H9 (cell line): ENCODE measurements around the gene ZNF236. TPM values are rescaled to one million over a fixed set of nuclear protein-coding genes. Genes with fewer than 3 reads are reported as not detected.

Experiments
- DNase-seq: peaks from one replicate; pipeline ENCODE4 v3.0.0-alpha.2; 2017
- H2AFZ ChIP-seq: one replicate; pipeline ENCODE4 v1.6.1; 2013; ENCODE audit warnings: mild to moderate bottlenecking, low read length, control low read depth, moderate library complexity
- H2AK5ac ChIP-seq: 2 replicates; pipeline ENCODE4 v1.6.1; 2013; ENCODE audit warnings: low read length, control low read depth, mixed read lengths; ENCODE audit not compliant: insufficient read length
- H2BK120ac ChIP-seq: one replicate; pipeline ENCODE4 v1.6.1; 2013; ENCODE audit warnings: low read depth, mild to moderate bottlenecking, low read length, control low read depth, inconsistent platforms; ENCODE audit not compliant: poor library complexity, severe bottlenecking
- H2BK12ac ChIP-seq: 2 replicates; pipeline ENCODE4 v1.6.1; 2013; ENCODE audit warnings: low read length, control low read depth, mixed read lengths, low read depth; ENCODE audit not compliant: insufficient read length
- H2BK15ac ChIP-seq: 2 replicates; pipeline ENCODE4 v1.6.1; 2013; ENCODE audit warnings: low read depth, low read length, control low read depth
- H2BK20ac ChIP-seq: one replicate; pipeline ENCODE4 v1.6.1; 2013; ENCODE audit warnings: low read depth, mild to moderate bottlenecking, low read length, control low read depth, inconsistent platforms; ENCODE audit not compliant: poor library complexity, severe bottlenecking
- H2BK5ac ChIP-seq: 2 replicates; pipeline ENCODE4 v1.6.1; 2013; ENCODE audit warnings: low read length, control low read depth, mixed read lengths; ENCODE audit not compliant: insufficient read length
- H3K14ac ChIP-seq: 2 replicates; pipeline ENCODE4 v1.6.1; 2013; ENCODE audit warnings: low read length, control low read depth; ENCODE audit not compliant: insufficient read depth
- H3K18ac ChIP-seq: 2 replicates; pipeline ENCODE4 v1.6.1; 2013; ENCODE audit warnings: low read depth, mild to moderate bottlenecking, mixed read lengths, low read length, control low read depth; ENCODE audit not compliant: insufficient read length
- H3K23ac ChIP-seq: 2 replicates; pipeline ENCODE4 v1.6.1; 2013; ENCODE audit warnings: low read length, control low read depth, mixed read lengths, low read depth; ENCODE audit not compliant: insufficient read length
- H3K23me2 ChIP-seq: 2 replicates; pipeline ENCODE4 v1.6.1; 2013; ENCODE audit warnings: low read depth, mild to moderate bottlenecking, mixed read lengths, low read length, control low read depth; ENCODE audit not compliant: insufficient read length, poor library complexity, severe bottlenecking
- H3K27ac ChIP-seq: 2 replicates; pipeline ENCODE4 v1.5.1; 2013; ENCODE audit warnings: low read length, control low read depth, mixed read lengths, low read depth; ENCODE audit not compliant: insufficient read length
- H3K27me3 ChIP-seq: 2 replicates; pipeline ENCODE4 v1.6.1; 2013; ENCODE audit warnings: low read length, control low read depth, inconsistent platforms; ENCODE audit not compliant: insufficient read depth
- H3K4ac ChIP-seq: 2 replicates; pipeline ENCODE4 v1.6.1; 2013; ENCODE audit warnings: low read depth, mild to moderate bottlenecking, control low read depth, inconsistent platforms, low read length, moderate library complexity
- H3K4me1 ChIP-seq: 2 replicates; pipeline ENCODE4 v1.6.1; 2013; ENCODE audit warnings: low read length, control low read depth, inconsistent platforms; ENCODE audit not compliant: insufficient read depth
- H3K4me2 ChIP-seq: 2 replicates; pipeline ENCODE4 v1.6.1; 2013; ENCODE audit warnings: low read length, control low read depth, mixed read lengths; ENCODE audit not compliant: insufficient read length, insufficient read depth
- H3K56ac ChIP-seq: 2 replicates; pipeline ENCODE4 v1.6.1; 2013; ENCODE audit warnings: low read depth, mild to moderate bottlenecking, mixed read lengths, low read length, control low read depth; ENCODE audit not compliant: insufficient read length
- H3K79me1 ChIP-seq: 2 replicates; pipeline ENCODE4 v1.6.1; 2013; ENCODE audit warnings: low read depth, mild to moderate bottlenecking, moderate library complexity, low read length, control low read depth, inconsistent platforms; ENCODE audit not compliant: insufficient read depth, poor library complexity, severe bottlenecking
- H3K79me2 ChIP-seq: 2 replicates; pipeline ENCODE4 v1.6.1; 2013; ENCODE audit warnings: low read length, control low read depth, inconsistent platforms; ENCODE audit not compliant: insufficient read depth
- H3K9ac ChIP-seq: 2 replicates; pipeline ENCODE4 v1.6.1; 2013; ENCODE audit warnings: low read length, control low read depth, mixed read lengths; ENCODE audit not compliant: insufficient read length; ENCODE audit errors: extremely low read depth
- H3K9me3 ChIP-seq: one replicate; pipeline ENCODE4 v1.6.1; 2013; ENCODE audit warnings: low read depth, low read length, inconsistent platforms; ENCODE audit not compliant: control insufficient read depth
- H3T11ph ChIP-seq: one replicate; pipeline ENCODE4 v1.6.1; 2013; ENCODE audit warnings: mild to moderate bottlenecking, low read length, control low read depth, inconsistent platforms
- H4K20me1 ChIP-seq: one replicate; pipeline ENCODE4 v1.6.1; 2013; ENCODE audit not compliant: control insufficient read depth, insufficient read length, insufficient read depth
- H4K5ac ChIP-seq: 2 replicates; pipeline ENCODE4 v1.6.1; 2013; ENCODE audit warnings: low read depth, mild to moderate bottlenecking, mixed read lengths, low read length, control low read depth; ENCODE audit not compliant: insufficient read length
- H4K8ac ChIP-seq: replicated peaks from 2 replicates; pipeline ENCODE4 v1.6.1; 2013; ENCODE audit warnings: low read length, control low read depth, mixed read lengths, low read depth; ENCODE audit not compliant: insufficient read length
- H4K91ac ChIP-seq: 2 replicates; pipeline ENCODE4 v1.6.1; 2013; ENCODE audit warnings: low read depth, mild to moderate bottlenecking, moderate library complexity, mixed read lengths, low read length, control low read depth; ENCODE audit not compliant: insufficient read length
- H3K27ac Mint-ChIP-seq, 3 experiments: 2 replicates in 2 of 3; 3 replicates in 1 of 3; pipeline ENCODE4 v1.8.0; 2020 to 2021; ENCODE audit warnings: mixed read lengths in 3 of 3, mild to moderate bottlenecking in 1 of 3, moderate library complexity in 1 of 3
- H3K27me3 Mint-ChIP-seq: 2 replicates; pipeline ENCODE4 v1.8.0; 2021; ENCODE audit warnings: low read depth, mild to moderate bottlenecking, moderate library complexity, mixed read lengths
- H3K36me3 Mint-ChIP-seq, 3 experiments: 2 replicates in 2 of 3; 3 replicates in 1 of 3; pipeline ENCODE4 v1.8.0; 2020 to 2021; ENCODE audit warnings: low read depth in 3 of 3, mixed read lengths in 3 of 3; ENCODE audit not compliant: insufficient read depth in 1 of 3
- H3K4me1 Mint-ChIP-seq, 2 experiments: 2 replicates each; pipeline ENCODE4 v1.8.0; 2020; ENCODE audit warnings: mixed read lengths in 2 of 2
- H3K4me3 Mint-ChIP-seq, 2 experiments: 2 replicates in 1 of 2; 3 replicates in 1 of 2; pipeline ENCODE4 v1.8.0; 2020 to 2021; ENCODE audit warnings: mild to moderate bottlenecking in 2 of 2, mixed read lengths in 2 of 2, moderate library complexity in 1 of 2
- H3K9me3 Mint-ChIP-seq, 2 experiments: 2 replicates in 1 of 2; 3 replicates in 1 of 2; pipeline ENCODE4 v1.8.0; 2020; ENCODE audit warnings: mild to moderate bottlenecking in 2 of 2, mixed read lengths in 2 of 2, moderate library complexity in 1 of 2
- CTCF ChIP-seq: fragments of 200-600 bp; sonication (generic); conservative IDR thresholded peaks from 3 replicates; pipeline ENCODE4 v1.8.0; 2021; ENCODE audit warnings: antibody characterized with exemption, mild to moderate bottlenecking
- WGBS: extraction: QIAGEN DNeasy Blood & Tissue Kit; methylation state at CpG from one replicate; pipeline ENCODE4 v1.1.7; 2013; ENCODE audit warnings: missing lambda C conversion rate, low lambda C conversion rate, mixed read lengths; ENCODE audit not compliant: insufficient read length; ENCODE audit errors: extremely low coverage; 5-methylcytosine and 5-hydroxymethylcytosine counted together
- total RNA-seq: library from RNA; stranded (reverse); gene quantifications from 2 replicates; pipeline ENCODE4 v1.2.1, GENCODE V29; 2021

Gene ZNF236
- total RNA-seq, 1 experiment from 2014 or later: 16.0 TPM

GRCh38 chr18:76957384-76958355, 135.3 kb downstream of the ZNF236 start:
- Mint-ChIP-seq H3K27ac (peak overlapping the region in 2 of 3 experiments; percentile 14 to 81; a peak in 4 of 7 replicates), H3K27me3 (no peaks in the 10 kb centered on the region), H3K36me3 (peaks cover 15 to 58% (median 46%) of the 10 kb centered on the region in 3 experiments), H3K9me3 (peaks cover 0 to 2% of the 10 kb centered on the region in 2 experiments; a peak in 2 of 5 replicates), H3K4me3 (no peak overlapping the region), H3K4me1 (peaks cover 0 to 3% of the 10 kb centered on the region in 2 experiments; a peak in 1 of 4 replicates)
- H3K23ac ChIP-seq: no peak overlapping the region
- H3K9me3 ChIP-seq: no peaks in the 10 kb centered on the region
- H2BK15ac ChIP-seq: no peak overlapping the region
- H2BK12ac ChIP-seq: no peak overlapping the region
- no peak overlapping the region for H3K9ac ChIP-seq
- H3K4ac ChIP-seq: no peak overlapping the region
- H3K56ac ChIP-seq: no peak overlapping the region
- no peak overlapping the region for H2AFZ ChIP-seq
- H4K20me1 ChIP-seq: no peaks in the 10 kb centered on the region
- H3K18ac ChIP-seq: no peak overlapping the region
- H3K27me3 ChIP-seq: no peaks in the 10 kb centered on the region
- no peak overlapping the region for H2BK20ac ChIP-seq
- no peak overlapping the region for H3K4me2 ChIP-seq
- H3K14ac ChIP-seq: no peak overlapping the region
- H2AK5ac ChIP-seq: no peak overlapping the region
- no peaks in the 10 kb centered on the region for H3K4me1 ChIP-seq
- TF ChIP-seq CTCF: no peak
- H3K27ac ChIP-seq: no peak overlapping the region
- no peak overlapping the region for H3T11ph ChIP-seq
- no peaks in the 10 kb centered on the region for H3K23me2 ChIP-seq
- H2BK120ac ChIP-seq: no peak overlapping the region
- H4K91ac ChIP-seq: no peak overlapping the region
- no peaks in the 10 kb centered on the region for H3K79me2 ChIP-seq
- H2BK5ac ChIP-seq: no peak overlapping the region
- no peak overlapping the region for H4K5ac ChIP-seq
- no peak for DNase-seq
- no peaks in the 10 kb centered on the region for H3K79me1 ChIP-seq
- no CpG with 5 or more reads among the region's 18 CpGs for WGBS
- no peak overlapping the region for H4K8ac ChIP-seq
